Nucleus accumbens (tissue), 56 donors: ENCODE results near the gene ZAP70.
"Not testable (repeated sequence)": the region's sequence is repeated elsewhere in the genome, so short reads cannot be mapped to it uniquely, and the experiment has no call there.

Experiments
- DNase-seq, 56 donors: peaks; one replicate each; lab custom pipeline; 2025; lab: John Stamatoyannopoulos, UW

The ZAP70 gene

GRCh38 chr2:97713296-97714083 is at the start of gene ZAP70:
ZAP70 (plus strand) TSS chr2:97713576; CDS start chr2:97724037, 10,461 bp downstream.
- DNase-seq, result no peak

DNA sequence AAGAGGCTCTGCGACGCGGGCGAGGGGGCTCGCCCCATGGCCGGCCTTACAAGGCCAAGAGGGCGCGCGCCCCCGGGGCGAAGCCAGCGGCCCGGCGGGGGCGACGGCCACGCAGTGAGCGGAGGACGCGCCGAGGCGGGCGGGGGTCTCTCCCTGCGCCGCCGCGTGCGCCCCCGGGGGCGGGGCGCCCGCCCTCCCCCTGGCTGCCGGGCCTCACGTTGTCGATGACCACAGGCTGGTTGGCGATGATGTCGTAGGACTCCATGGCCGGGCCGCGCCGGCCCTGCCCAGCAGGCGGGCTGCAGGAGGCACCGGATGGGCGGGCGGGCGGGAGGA is 49.8 kb upstream of the ZAP70 start:
- DNase-seq, result peak in 1 of 56 donors; percentile 81

DNA sequence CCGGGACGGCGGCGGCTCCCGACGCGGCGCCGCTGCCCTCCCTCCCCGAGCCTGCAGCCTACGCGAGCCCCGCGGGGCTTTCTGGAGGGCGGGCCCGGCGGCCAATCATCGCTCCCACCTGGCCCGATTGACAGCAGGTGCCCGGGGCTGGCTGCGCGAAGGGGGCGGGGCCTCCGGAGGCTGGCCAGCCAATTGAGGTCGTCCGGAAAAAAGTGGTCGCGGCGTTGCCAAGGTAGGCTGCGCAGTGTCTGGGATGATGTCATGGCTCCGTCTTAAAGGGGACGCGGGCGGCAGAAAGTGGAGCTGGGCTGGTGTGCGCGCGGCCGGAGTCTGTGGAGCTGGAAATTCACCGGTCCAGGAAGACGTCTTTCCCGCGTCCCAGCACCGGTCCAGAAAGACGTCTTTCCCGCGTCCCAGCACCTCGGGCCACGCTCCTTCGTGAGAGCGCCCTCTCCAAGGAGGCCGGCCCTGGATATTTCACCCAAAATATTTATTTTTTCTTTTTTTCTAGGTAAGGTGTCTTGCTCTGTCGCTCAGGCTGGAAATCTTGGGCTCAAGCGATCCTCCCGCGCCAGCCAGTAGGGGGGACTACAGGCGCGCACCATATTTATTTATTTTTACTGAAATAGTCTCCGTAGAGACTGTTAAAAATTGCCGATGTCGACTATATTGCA is 49.3 kb upstream of the ZAP70 start, which contains the start of gene ACTR1B:
Gene ACTR1B, minus strand, starts transcription at position 83 of the 674 bp plus-strand sequence. CDS start 154 bp downstream, outside the sequence.
- DNase-seq, result peak; percentile 83 to 99 (median 97)

- no peak for DNase-seq
Observed at GRCh38 chr2:97664636-97664970, 48.8 kb upstream of the ZAP70 start.

DNA sequence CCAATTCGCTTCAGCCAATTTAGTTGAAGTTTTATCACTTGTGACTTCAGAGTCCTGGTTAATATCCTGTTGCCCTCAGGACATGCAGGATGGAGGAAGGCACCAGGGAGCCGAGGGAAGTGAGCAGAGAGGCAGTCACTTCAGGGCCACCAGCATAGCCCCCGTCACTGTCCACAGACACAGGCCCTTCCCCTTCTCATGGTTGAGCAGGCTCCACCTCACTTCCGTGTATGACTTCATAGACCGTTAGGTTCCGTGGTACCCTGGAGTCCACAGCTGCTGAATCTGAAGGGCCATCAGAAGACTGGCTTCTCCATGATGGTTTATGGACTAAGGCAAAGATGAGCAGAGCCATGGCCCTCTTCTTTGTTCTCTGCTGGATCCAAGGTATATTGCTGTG is 43.9 kb upstream of the ZAP70 start, which contains the start of gene C2orf92:
Gene C2orf92, plus strand, starts transcription at position 266 of the 400 bp plus-strand sequence. Its CDS starts 76 bp downstream, at position 342.
- no peak for DNase-seq

DNA sequence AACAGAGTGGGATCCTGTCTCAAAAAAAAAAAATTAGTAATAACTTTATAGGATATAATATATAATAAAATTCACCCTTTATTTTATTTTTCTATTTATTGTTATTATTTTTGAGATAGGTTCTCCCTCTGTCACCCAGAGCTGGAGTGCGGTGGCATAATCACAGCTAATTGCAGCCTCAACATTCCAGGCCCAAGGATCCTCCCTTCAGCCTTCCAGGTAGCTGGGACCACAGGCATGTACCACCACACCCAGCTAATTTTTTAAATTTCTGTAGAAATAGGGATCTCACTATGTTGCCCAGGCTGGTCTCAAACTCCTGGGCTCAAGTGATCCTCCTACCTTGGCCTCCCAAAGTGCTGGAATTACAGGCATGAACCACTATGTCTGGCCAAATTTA is 42.9 kb upstream of the ZAP70 start:
- DNase-seq, result no peak

DNA sequence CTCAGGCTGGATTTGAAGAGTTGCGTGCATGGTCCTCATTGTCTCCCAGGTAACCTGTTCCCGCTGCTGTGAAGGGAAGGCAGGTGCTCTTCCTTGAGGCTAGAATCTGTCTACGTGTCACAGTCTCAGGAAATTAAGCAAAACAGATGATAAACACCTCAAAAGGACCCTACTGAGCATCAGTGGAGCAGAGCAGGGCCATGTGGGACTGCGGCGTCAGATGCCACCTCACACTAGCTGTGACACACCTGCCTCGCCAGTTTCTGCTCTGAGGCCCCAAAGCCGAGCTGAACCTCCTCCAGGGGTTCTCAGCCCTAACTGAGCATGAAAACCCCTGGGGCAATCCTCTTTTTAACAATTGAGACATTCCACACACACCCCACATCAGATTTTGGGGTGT is 41.9 kb upstream of the ZAP70 start:
- DNase-seq, result no peak

DNA sequence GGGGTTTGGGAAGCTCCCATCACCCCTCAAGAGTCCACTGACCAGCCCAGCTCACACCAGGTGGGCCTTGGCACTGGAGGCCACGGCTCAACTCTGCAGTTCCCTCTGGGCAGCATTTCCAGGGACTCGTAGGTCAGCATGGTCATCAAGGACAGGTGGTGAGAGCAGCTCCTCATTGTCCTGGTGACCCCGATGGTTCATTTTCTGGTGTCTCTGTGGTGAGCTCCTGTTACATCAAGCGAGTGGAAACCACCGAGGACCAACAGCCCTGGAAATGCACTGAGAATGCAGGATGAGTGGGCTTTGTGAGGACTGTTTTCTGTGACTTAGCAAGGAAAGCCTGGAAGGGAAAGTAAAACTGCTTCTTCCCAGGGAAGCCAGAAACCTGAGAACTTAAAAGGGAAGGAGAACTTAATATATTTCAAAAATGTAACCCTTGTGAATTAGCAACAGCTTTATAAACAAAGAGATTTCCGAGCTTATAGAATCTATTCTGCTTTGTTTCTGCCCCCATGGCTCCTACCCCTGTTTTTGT is 40.7 kb upstream of the ZAP70 start:
- DNase-seq, result not testable (repeated sequence)

DNA sequence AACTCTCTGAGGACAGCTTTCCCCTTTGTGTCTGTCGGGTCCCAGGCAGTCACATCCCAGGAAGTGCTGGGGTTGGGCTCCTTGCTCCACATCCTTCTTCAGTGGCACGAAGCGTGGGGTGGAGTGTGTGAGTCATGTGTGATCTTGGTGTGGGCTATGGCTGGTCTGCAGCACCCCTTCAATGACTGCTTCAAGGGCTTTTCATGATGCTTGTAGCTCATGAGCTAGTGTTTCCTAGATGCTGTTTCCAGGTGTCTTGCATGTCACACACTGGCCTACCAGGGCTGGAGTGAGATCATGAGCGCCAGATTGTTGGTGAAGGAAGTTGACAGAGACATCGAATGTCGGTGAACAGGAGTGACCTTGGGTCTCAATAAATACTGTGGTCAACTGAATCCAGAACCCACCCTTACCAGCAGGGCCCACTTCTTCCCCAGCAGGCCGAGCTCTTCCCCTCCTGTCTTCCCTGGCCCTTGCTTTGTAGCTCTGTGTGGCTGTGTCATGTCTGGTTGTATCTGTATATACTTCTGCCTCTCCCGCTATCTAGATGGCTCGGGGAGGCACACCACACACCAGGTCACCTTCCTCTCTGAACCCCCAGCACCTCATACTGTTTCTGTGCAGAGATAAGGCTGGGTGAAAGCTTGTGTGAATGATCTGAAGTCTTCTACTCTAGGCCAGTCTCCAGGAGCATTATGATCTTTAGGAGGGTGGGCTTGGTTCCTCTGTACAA is 40.0 kb upstream of the ZAP70 start:
- no peak for DNase-seq

GRCh38 chr2:97673915-97674283 is 39.5 kb upstream of the ZAP70 start:
- no peak for DNase-seq

GRCh38 chr2:97675430-97676113 is 37.8 kb upstream of the ZAP70 start:
- DNase-seq, result no peak

DNA sequence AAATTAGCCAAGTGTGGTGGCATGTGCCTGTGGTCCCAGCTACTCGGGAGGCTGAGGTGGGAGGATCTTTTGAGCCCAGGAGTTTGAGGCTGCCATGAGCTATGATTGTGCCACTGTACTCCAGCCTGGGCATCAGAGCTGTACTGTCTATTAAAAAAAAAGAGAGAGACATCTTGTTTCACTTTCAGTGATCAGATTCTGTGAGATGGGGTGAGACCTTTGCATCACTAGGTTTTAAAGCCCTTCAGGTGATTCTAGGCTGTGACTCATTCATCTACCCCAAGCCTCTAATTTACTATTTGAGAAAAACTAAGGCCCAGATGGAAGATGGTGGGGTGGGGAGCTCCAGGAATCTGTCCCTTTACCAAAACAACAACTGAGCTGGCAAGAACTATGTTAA is 36.8 kb upstream of the ZAP70 start:
- DNase-seq, result no peak

- DNase-seq, result no peak
Observed at GRCh38 chr2:97677480-97677879, 35.9 kb upstream of the ZAP70 start.

DNA sequence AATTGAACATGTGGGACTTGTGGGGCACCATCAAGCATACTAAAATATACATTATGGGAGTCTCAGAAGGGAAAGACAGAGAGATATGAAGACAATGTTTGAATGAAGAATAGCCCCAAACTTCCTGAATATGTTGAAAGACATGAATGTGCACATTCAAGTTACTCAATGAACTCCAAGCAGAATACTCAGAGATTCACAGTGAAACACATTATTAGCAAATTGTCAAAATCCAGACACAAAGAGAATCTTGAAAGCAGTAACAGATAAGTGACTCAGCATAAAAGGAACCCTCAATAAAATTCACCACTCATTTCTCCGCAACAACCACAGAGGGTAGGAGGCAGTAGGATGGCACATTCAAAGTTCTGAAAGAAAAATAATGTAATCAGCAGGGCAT is 35.1 kb upstream of the ZAP70 start:
- DNase-seq, result no peak

GRCh38 chr2:97687235-97687634 is 26.1 kb upstream of the ZAP70 start:
- DNase-seq, result not testable (repeated sequence)

DNA sequence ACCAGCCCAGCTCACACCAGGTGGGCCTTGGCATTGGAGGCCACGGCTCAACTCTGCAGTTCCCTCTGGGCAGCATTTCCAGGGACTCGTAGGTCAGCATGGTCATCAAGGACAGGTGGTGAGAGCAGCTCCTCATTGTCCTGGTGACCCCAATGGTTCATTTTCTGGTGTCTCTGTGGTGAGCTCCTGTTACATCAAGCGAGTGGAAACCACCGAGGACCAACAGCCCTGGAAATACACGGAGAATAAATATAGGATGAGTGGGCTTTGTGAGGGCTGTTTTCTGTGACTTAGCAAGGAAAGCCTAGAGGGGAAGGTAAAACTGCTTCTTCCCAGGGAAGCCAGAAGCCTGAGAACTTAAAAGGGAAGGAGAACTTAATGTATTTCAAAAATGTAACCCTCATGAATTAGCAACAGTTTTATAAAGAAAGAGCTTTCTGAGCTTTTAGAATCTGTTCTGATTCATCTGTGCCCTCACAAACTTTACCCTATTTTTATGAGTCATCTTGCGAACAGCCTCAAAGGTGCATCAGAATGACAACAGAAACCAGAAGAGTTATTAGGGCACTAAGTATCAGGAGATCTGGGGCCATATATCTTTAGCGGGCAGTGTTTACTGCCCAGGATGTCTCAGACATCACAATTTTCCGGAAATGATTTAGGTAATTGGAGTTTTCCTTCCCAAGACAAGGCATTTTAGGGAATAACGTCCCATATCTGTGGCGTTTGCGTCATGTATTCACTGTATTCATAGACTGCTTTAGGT is 25.1 kb upstream of the ZAP70 start:
- DNase-seq, result no peak

DNA sequence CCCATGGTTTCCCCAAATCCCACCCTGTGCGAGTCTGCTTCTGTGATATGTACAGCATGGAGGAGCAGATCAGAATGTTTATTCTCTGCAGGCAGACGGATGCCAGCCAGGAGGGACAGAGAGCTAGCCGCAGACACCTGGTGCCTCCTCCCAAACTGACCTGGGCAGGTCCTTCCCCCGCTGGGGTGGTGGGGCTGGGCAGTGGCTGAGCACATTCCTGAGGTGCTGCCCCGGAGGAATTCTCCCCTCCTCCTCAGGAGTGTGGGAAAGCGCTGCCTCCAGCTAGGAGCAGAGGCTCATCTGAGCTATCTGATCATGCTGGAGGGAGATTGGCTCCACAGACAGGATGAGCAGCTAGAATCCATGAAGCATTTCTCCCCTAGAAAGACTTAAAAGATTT is 22.2 kb upstream of the ZAP70 start:
- no peak for DNase-seq

DNA sequence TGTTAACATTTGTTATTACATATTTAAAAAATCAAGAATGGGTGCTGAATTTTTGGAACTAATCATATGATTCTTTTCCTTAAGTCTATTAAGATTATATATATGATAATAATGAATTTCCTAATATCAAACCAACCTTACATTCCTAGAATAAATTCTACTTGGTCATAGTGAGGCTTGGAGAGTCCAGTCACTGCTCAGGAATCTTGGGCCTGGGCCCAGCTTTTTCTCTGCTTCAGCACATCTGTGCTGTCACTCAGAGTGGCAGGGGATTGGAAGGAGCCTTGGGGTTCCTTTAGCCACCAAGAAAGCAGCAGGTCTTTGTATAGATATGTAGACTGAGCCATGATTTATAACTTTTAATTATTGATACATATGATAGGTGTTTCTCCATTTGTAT is 19.9 kb upstream of the ZAP70 start:
- no peak for DNase-seq

- no peak for DNase-seq
Observed at GRCh38 chr2:97695744-97696143, 17.6 kb upstream of the ZAP70 start.
